Left kidney (tissue), 2 donors: ENCODE results near the gene SCTR. TPM values are rescaled to one million over a fixed set of nuclear protein-coding genes. Genes with fewer than 3 reads are reported as not detected.

ENCODE experiments used
- DNase-seq: peaks from one replicate; pipeline ENCODE4 v3.0.0-alpha.2; 2013
- polyA plus RNA-seq: library from polyadenylated mRNA; unstranded; fragments of 120-200 nt; gene quantifications from one replicate; pipeline ENCODE4 v1.2.1, GENCODE V29; 2013; ENCODE audit not compliant: insufficient read length

The SCTR gene
- polyA plus RNA-seq, 1 donor, result 16.1 TPM

GRCh38 chr2:119442850-119443249 is 81.4 kb downstream of the SCTR start:
- DNase-seq, result no peak

GRCh38 chr2:119442226-119442619 is 82.1 kb downstream of the SCTR start:
- DNase-seq, result no peak

- DNase-seq, result no peak
These were observed 82.7 kb downstream of the SCTR start for GRCh38 chr2:119441376-119442225.

GRCh38 chr2:119440873-119441272 is 83.4 kb downstream of the SCTR start:
- DNase-seq, result no peak

- DNase-seq, result no peak
These were observed 83.8 kb downstream of the SCTR start for GRCh38 chr2:119440501-119440870.

- no peak for DNase-seq
These were observed 84.4 kb downstream of the SCTR start for GRCh38 chr2:119439574-119440500.

GRCh38 chr2:119438726-119439284 is 85.5 kb downstream of the SCTR start:
- no peak for DNase-seq

GRCh38 chr2:119438128-119438656 is 86.1 kb downstream of the SCTR start:
- DNase-seq, result no peak

- DNase-seq, result no peak
These were observed 87.1 kb downstream of the SCTR start for GRCh38 chr2:119436993-119437772.

GRCh38 chr2:119435953-119436297 is 88.4 kb downstream of the SCTR start:
- no peak for DNase-seq

- no peak for DNase-seq
These were observed 89.0 kb downstream of the SCTR start for GRCh38 chr2:119435081-119435952.

GRCh38 chr2:119434664-119435063 is 89.6 kb downstream of the SCTR start:
- no peak for DNase-seq

GRCh38 chr2:119433636-119434327 is 90.5 kb downstream of the SCTR start:
- DNase-seq, result no peak

GRCh38 chr2:119432851-119433522 is 91.3 kb downstream of the SCTR start:
- DNase-seq, result no peak

GRCh38 chr2:119431976-119432850 is 92.1 kb downstream of the SCTR start:
- no peak for DNase-seq

- peak; percentile 84 for DNase-seq
These were observed 92.9 kb downstream of the SCTR start, which contains the start of gene TMEM37 for GRCh38 chr2:119431155-119431975. TSS of gene TMEM37 (plus strand) at chr2:119431854. CDS start at chr2:119431904, 50 bp downstream.

GRCh38 chr2:119430023-119430498 is 94.2 kb downstream of the SCTR start:
- no peak for DNase-seq
